ENCODE results near the gene HJURP.

HJURP gene

DNA sequence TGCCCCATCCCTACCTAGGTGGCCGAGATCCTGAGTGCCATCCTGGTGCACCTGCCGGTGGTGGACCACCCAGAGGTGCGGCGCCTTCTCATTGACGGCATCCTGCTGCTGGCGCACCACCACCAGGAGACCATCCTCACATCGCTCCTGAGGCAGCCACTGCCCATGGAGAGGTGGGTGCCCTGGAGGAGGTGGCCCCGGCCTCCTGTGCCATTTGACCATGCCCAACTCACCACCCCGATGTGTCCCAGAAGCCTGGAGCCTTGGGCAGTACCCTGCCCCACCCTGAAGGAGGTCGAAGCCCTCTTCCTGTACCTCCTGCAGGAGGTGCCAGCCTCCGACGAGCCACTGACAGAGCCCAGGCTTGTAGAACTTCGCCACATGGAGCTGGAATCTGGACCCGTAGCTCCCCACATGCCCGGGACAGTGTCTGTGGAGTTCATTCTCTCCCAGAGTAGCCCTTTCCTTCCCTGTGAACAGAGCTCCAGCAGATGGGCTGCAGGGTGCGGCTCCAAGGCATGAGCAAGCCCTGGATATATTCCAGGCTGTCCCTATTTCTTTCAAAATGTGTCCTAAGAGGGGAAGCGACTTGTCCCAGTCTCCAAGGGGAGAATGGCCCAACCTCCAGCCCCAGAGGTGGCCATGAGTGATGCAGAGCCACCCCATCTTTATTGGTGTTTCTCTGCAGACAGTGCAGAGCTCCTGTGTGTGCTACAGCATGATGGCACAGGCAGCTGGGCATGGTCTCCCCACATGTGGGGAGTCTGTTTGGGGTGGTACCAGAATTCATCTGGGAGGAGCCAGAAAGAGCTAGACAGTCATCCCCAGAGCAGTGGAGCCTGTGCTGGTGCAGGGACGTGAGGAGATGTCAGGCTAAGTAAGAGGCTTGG lies 34.2 kb downstream of the HJURP start:
- Histone ChIP-seq H3K4me1 (ENCODE audit: control insufficient read depth, insufficient read depth, low read length) (no peaks in the 10 kb centered on the region), H3K27me3 (ENCODE audit: control insufficient read depth, insufficient read depth, low read length) (no peaks in the 10 kb centered on the region), H3K9ac (ENCODE audit: low read depth, low read length) (no peak overlapping the region), H3K9me3 (ENCODE audit: control insufficient read depth, insufficient read depth, low read length) (no peaks in the 10 kb centered on the region), H3K27ac (ENCODE audit: low read depth, low read length) (no peak overlapping the region), H3K4me3 (ENCODE audit: low read depth, low read length) (no peak overlapping the region), H3K36me3 (ENCODE audit: control insufficient read depth, insufficient read depth, low read length) (no peaks in the 10 kb centered on the region)

DNA sequence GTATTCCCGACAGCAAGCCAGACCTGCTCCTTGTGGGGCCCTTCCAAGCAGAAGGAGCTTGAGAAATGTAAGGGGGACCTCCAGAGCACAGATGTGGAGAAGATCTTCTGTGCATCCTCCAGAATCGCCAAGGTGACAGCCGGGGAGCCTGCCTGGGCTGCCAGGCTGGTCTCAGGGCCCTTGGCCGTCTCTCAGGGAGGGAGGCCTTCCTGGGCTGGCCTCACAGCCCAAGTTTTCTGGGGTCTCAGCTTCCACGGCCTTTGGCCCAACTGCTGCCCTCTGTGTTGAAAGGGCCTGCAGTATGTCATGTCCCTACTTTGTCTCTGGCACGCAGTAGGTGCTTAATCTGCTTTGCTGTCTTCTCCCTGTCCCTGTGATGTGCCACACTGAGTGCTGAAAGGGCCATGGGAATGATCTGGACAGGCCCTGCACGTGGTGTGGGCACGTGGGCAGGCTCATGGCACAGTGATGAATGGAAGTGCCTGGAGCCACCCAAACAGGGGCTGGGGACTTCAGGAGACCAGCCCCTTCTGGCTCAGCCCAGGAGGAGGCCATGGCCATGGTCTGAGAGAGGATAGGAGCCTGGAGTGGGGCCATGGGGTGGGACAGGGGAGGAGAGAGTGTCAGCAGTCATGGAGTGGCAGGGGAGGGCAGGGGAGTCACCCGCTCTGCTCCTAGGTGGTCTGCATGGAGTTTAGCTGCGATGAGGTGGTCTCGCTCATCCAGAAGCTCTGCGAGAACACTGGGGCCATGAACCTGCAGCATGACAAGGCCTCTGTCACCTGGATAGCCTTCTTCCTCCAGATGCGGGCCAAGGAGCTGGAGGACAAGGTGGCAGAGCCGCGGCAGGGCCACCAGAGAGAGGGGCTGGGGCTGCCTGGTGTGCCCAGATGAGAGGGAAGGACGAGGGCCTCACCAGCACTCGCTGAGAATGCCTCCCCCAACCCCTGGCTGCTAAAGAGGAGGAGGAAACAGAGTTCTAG lies 35.4 kb downstream of the HJURP start:
- H3K9me3 ChIP-seq (ENCODE audit: control insufficient read depth, insufficient read depth, low read length): no peaks in the 10 kb centered on the region
- no peaks in the 10 kb centered on the region for H3K36me3 ChIP-seq (ENCODE audit: control insufficient read depth, insufficient read depth, low read length)
- no peaks in the 10 kb centered on the region for H3K4me1 ChIP-seq (ENCODE audit: control insufficient read depth, insufficient read depth, low read length)
- no peaks in the 10 kb centered on the region for H3K27me3 ChIP-seq (ENCODE audit: control insufficient read depth, insufficient read depth, low read length)
- H3K4me3 ChIP-seq (ENCODE audit: low read depth, low read length): no peak overlapping the region
- H3K9ac ChIP-seq (ENCODE audit: low read depth, low read length): no peak overlapping the region
- no peak overlapping the region for H3K27ac ChIP-seq (ENCODE audit: low read depth, low read length)

GRCh38 chr2:233817995-233818638 lies 36.2 kb downstream of the HJURP start:
- no peaks in the 10 kb centered on the region for H3K4me1 ChIP-seq (ENCODE audit: control insufficient read depth, insufficient read depth, low read length)
- no peaks in the 10 kb centered on the region for H3K36me3 ChIP-seq (ENCODE audit: control insufficient read depth, insufficient read depth, low read length)
- H3K9me3 ChIP-seq (ENCODE audit: control insufficient read depth, insufficient read depth, low read length): no peaks in the 10 kb centered on the region
- no peak overlapping the region for H3K27ac ChIP-seq (ENCODE audit: low read depth, low read length)
- no peaks in the 10 kb centered on the region for H3K27me3 ChIP-seq (ENCODE audit: control insufficient read depth, insufficient read depth, low read length)
- no peak overlapping the region for H3K4me3 ChIP-seq (ENCODE audit: low read depth, low read length)
- H3K9ac ChIP-seq (ENCODE audit: low read depth, low read length): no peak overlapping the region

GRCh38 chr2:233817361-233817911 lies 36.9 kb downstream of the HJURP start:
- H3K4me1 ChIP-seq (ENCODE audit: control insufficient read depth, insufficient read depth, low read length): no peaks in the 10 kb centered on the region

GRCh38 chr2:233816771-233817170 lies 37.6 kb downstream of the HJURP start:
- Histone ChIP-seq H3K4me1 (ENCODE audit: control insufficient read depth, insufficient read depth, low read length) (no peaks in the 10 kb centered on the region), H3K4me3 (ENCODE audit: low read depth, low read length) (no peak overlapping the region), H3K27ac (ENCODE audit: low read depth, low read length) (no peak overlapping the region), H3K9me3 (ENCODE audit: control insufficient read depth, insufficient read depth, low read length) (no peaks in the 10 kb centered on the region), H3K27me3 (ENCODE audit: control insufficient read depth, insufficient read depth, low read length) (no peaks in the 10 kb centered on the region), H3K36me3 (ENCODE audit: control insufficient read depth, insufficient read depth, low read length) (no peaks in the 10 kb centered on the region), H3K9ac (ENCODE audit: low read depth, low read length) (no peak overlapping the region)

More at GRCh38 chr2:233817361-233817911, 36.9 kb downstream of the HJURP start:
- Histone ChIP-seq H3K36me3 (ENCODE audit: control insufficient read depth, insufficient read depth, low read length) (no peaks in the 10 kb centered on the region), H3K27me3 (ENCODE audit: control insufficient read depth, insufficient read depth, low read length) (no peaks in the 10 kb centered on the region), H3K27ac (ENCODE audit: low read depth, low read length) (no peak overlapping the region), H3K9ac (ENCODE audit: low read depth, low read length) (no peak overlapping the region), H3K4me3 (ENCODE audit: low read depth, low read length) (no peak overlapping the region), H3K9me3 (ENCODE audit: control insufficient read depth, insufficient read depth, low read length) (no peaks in the 10 kb centered on the region)

- no peak overlapping the region for H3K9ac ChIP-seq (ENCODE audit: low read depth, low read length)
- no peaks in the 10 kb centered on the region for H3K27me3 ChIP-seq (ENCODE audit: control insufficient read depth, insufficient read depth, low read length)
Observed at GRCh38 chr2:233816334-233816733, 38.0 kb downstream of the HJURP start.

GRCh38 chr2:233815861-233816260 lies 38.5 kb downstream of the HJURP start:
- Histone ChIP-seq H3K27me3 (ENCODE audit: control insufficient read depth, insufficient read depth, low read length) (no peaks in the 10 kb centered on the region), H3K9ac (ENCODE audit: low read depth, low read length) (no peak overlapping the region), H3K27ac (ENCODE audit: low read depth, low read length) (no peak overlapping the region), H3K9me3 (ENCODE audit: control insufficient read depth, insufficient read depth, low read length) (peaks cover 1% of the 10 kb centered on the region; the same call in 1 of the 2 replicates), H3K36me3 (ENCODE audit: control insufficient read depth, insufficient read depth, low read length) (no peaks in the 10 kb centered on the region), H3K4me1 (ENCODE audit: control insufficient read depth, insufficient read depth, low read length) (no peaks in the 10 kb centered on the region), H3K4me3 (ENCODE audit: low read depth, low read length) (no peak overlapping the region)

More at GRCh38 chr2:233816334-233816733, 38.0 kb downstream of the HJURP start:
- H3K9me3 ChIP-seq (ENCODE audit: control insufficient read depth, insufficient read depth, low read length): no peaks in the 10 kb centered on the region
- H3K36me3 ChIP-seq (ENCODE audit: control insufficient read depth, insufficient read depth, low read length): no peaks in the 10 kb centered on the region
- no peak overlapping the region for H3K27ac ChIP-seq (ENCODE audit: low read depth, low read length)
- no peaks in the 10 kb centered on the region for H3K4me1 ChIP-seq (ENCODE audit: control insufficient read depth, insufficient read depth, low read length)
- no peak overlapping the region for H3K4me3 ChIP-seq (ENCODE audit: low read depth, low read length)

- Histone ChIP-seq H3K4me1 (ENCODE audit: control insufficient read depth, insufficient read depth, low read length) (no peaks in the 10 kb centered on the region), H3K27me3 (ENCODE audit: control insufficient read depth, insufficient read depth, low read length) (no peaks in the 10 kb centered on the region), H3K36me3 (ENCODE audit: control insufficient read depth, insufficient read depth, low read length) (no peaks in the 10 kb centered on the region), H3K9ac (ENCODE audit: low read depth, low read length) (no peak overlapping the region), H3K4me3 (ENCODE audit: low read depth, low read length) (no peak overlapping the region), H3K9me3 (ENCODE audit: control insufficient read depth, insufficient read depth, low read length) (peaks cover 8% of the 10 kb centered on the region; the same call in 1 of the 2 replicates), H3K27ac (ENCODE audit: low read depth, low read length) (no peak overlapping the region)
Observed at GRCh38 chr2:233814056-233814835, 40.1 kb downstream of the HJURP start.

DNA sequence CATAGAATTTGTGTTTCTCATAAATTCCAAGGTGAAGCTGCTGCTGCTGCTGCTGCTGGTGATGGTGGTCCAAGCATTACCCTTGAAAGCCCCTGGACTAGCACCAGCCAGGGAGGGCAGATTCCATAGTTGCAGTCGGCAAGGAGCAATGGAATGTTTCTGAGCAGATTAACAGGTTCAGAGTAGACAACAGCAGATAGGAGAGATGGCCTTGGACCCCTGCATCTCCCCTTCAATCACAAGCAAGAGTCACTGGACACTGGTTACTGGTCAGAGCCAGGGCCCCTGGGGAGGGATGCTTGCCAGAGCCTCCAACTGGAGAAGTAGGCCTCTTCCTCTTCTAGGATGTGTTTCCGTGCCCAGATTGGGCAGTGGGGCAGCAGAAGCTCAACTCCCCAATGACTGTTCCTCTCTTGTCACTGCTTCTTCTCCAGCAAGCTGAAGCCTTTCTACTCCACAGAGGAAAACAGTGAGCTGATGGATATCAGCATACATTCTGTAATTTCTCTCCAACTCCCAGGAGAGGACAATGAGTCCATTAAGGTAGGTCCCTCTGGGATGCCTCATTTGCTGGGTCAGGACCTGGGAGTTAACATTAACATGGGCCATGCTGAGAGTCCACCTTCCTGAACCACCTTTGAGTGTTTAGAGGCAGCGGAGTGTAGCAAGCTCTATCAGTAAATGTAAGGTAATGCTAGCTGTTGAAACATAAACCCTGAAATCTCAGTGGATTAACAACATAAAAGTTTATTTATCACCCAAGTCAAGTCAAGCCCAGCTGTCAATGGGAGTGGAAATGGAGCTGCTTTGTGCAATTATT lies 40.9 kb downstream of the HJURP start:
- H3K36me3 ChIP-seq (ENCODE audit: control insufficient read depth, insufficient read depth, low read length): no peaks in the 10 kb centered on the region

More for the DNA sequence above, 40.9 kb downstream of the HJURP start:
- H3K4me3 ChIP-seq (ENCODE audit: low read depth, low read length): no peak overlapping the region
- no peaks in the 10 kb centered on the region for H3K27me3 ChIP-seq (ENCODE audit: control insufficient read depth, insufficient read depth, low read length)
- no peak overlapping the region for H3K27ac ChIP-seq (ENCODE audit: low read depth, low read length)
- no peaks in the 10 kb centered on the region for H3K4me1 ChIP-seq (ENCODE audit: control insufficient read depth, insufficient read depth, low read length)
- H3K9ac ChIP-seq (ENCODE audit: low read depth, low read length): no peak overlapping the region
- H3K9me3 ChIP-seq (ENCODE audit: control insufficient read depth, insufficient read depth, low read length): peaks cover 8% of the 10 kb centered on the region; the same call in 1 of the 2 replicates
